ENCODE data around the gene ZBTB3. TPM values are rescaled to one million over a fixed set of nuclear protein-coding genes. Genes with fewer than 3 reads are reported as not detected.

Gene ZBTB3
- total and polyA plus RNA-seq, 2 of the 13 experiments (the other 11 are each of a cell fraction or from before 2014, with no cell fraction given), result 3.4 to 5.2 TPM

DNA sequence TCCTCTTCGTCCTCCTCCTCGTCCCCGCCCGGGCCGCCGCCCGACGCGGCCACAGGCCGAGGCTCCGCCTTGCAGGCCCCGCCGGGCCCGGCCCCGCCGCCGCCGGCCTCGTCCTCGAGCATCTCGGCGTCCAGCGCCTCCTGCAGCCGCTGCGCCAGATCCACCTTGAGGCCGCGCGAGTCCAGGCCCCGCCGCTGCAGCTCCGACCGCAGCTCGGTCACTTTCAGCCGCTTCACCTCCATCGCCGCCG lies 27.1 kb downstream of the ZBTB3 start (continued):
- no peak for TF ChIP-seq SMC3 (IDR thresholded peaks at IDR 0.05; ENCODE audit: low read length)
- no peak for TF ChIP-seq U2AF2 (IDR thresholded peaks at IDR 0.05; ENCODE audit: low read depth, low read length)
- TF ChIP-seq YY1 (IDR thresholded peaks at IDR 0.05; ENCODE audit: insufficient read depth, insufficient replicate concordance, low read depth, low read length), result peak; percentile 31
- TF ChIP-seq ZNF224 (CRISPR knock-in tag; IDR thresholded peaks at IDR 0.05), result 0 out of 2 replicates have a peak, but pooled peaks have one; percentile 69

GRCh38 chr11:62726156-62726914 lies 27.6 kb downstream of the ZBTB3 start:
- peaks cover 2 to 34% of the 10 kb centered on the region in 2 experiments for H3K36me3 ChIP-seq (replicated peaks in 1 of 2; ENCODE audit: control insufficient read depth in 1 of 2, insufficient read depth in 2 of 2, low read length in 2 of 2)
- in situ Hi-C loops (cut with HindIII; ENCODE audit: extremely low pct_ligation_motif_present, low pct_unique_long_range_greater_than_20kb) (no loop called here), intact Hi-C loops (cut with micrococcal nuclease; ENCODE audit: unreplicated experiment) (loop anchor here (5.0 kb wide), 1 partner anchor 116 kb away; no protein-coding TSS in a partner anchor)
- H3K4me1 ChIP-seq (ENCODE audit: insufficient read depth, low read length), result peaks cover 54% of the 10 kb centered on the region
- peaks cover 30% of the 10 kb centered on the region for H4K20me1 ChIP-seq (ENCODE audit: insufficient read depth, low read length)
- no peak for DNase-seq (ENCODE audit: low spot score)
- peak overlapping the region; percentile 85 to 94 (median 91) for H3K4me3 ChIP-seq (replicated peaks in 1 of 3; ENCODE audit: insufficient read depth in 1 of 3, low read depth in 2 of 3, low read length in 3 of 3)
- ChIA-PET CTCF (ENCODE audit: low intra/inter-chr PET ratio, low total read pairs) (no interaction called here), POLR2A (interaction anchor here (0.6 to 5.7 kb wide), 24 partner anchors 11 to 324 kb away, joined by 3 to 129 read pairs (median 10); partner anchors contain the start of genes B3GAT3, BSCL2, C11orf98 and CSKMT)
- peak overlapping the region; percentile 99 for H3K27ac ChIP-seq (ENCODE audit: extremely low read length, insufficient read depth, low read length)
- no peaks in the 10 kb centered on the region for H3K9me3 ChIP-seq (ENCODE audit: low read length)
- H2AFZ ChIP-seq (ENCODE audit: low read length), result no peak overlapping the region
- peaks cover 0 to 3% of the 10 kb centered on the region in 2 experiments; a peak in 1 of 5 replicates for H3K27me3 ChIP-seq (ENCODE audit: control insufficient read depth in 1 of 2, insufficient read depth in 2 of 2, low read length in 2 of 2)
- H3K79me2 ChIP-seq (ENCODE audit: insufficient read depth, low read length), result peaks cover 73% of the 10 kb centered on the region
- no peak for FAIRE-seq
- no TSS peak for BruUV-seq (replicated peaks)
- peak overlapping the region; percentile 85 for H3K4me2 ChIP-seq (ENCODE audit: low read depth, low read length)
- peak overlapping the region; percentile 95 for H3K9ac ChIP-seq (ENCODE audit: insufficient read depth, low read depth, low read length)
- 2% methylated on average over 19 of the region's 51 CpGs for WGBS (ENCODE audit: low lambda C conversion rate)
- ATAC-seq, result no peak
- no peak for TF ChIP-seq CBX5 (CRISPR knock-in tag; IDR thresholded peaks at IDR 0.05; ENCODE audit: borderline replicate concordance)
- no peak for TF ChIP-seq ZMYM4 (CRISPR knock-in tag; IDR thresholded peaks at IDR 0.05)
- TF ChIP-seq ZSCAN30 (CRISPR knock-in tag; IDR thresholded peaks at IDR 0.05), result no peak
- no peak for TF ChIP-seq ZNF782 (CRISPR knock-in tag; IDR thresholded peaks at IDR 0.05; ENCODE audit: borderline replicate concordance)
- TF ChIP-seq ZMAT3 (CRISPR knock-in tag; conservative IDR thresholded peaks at IDR 0.05), result peak; percentile 56; the same call in 1 of the 2 replicates
- 0 out of 2 replicates have a peak, but pooled peaks have one; percentile 49 for TF ChIP-seq CAMTA2 (CRISPR knock-in tag; IDR thresholded peaks at IDR 0.05; ENCODE audit: borderline replicate concordance)
- peak; percentile 61; the same call in 1 of the 2 replicates for TF ChIP-seq ZNF747 (CRISPR knock-in tag; IDR thresholded peaks at IDR 0.05; ENCODE audit: borderline replicate concordance)
- no peak for TF ChIP-seq BORCS8-MEF2B (CRISPR knock-in tag; IDR thresholded peaks at IDR 0.05)
- TF ChIP-seq, protein P1, sequence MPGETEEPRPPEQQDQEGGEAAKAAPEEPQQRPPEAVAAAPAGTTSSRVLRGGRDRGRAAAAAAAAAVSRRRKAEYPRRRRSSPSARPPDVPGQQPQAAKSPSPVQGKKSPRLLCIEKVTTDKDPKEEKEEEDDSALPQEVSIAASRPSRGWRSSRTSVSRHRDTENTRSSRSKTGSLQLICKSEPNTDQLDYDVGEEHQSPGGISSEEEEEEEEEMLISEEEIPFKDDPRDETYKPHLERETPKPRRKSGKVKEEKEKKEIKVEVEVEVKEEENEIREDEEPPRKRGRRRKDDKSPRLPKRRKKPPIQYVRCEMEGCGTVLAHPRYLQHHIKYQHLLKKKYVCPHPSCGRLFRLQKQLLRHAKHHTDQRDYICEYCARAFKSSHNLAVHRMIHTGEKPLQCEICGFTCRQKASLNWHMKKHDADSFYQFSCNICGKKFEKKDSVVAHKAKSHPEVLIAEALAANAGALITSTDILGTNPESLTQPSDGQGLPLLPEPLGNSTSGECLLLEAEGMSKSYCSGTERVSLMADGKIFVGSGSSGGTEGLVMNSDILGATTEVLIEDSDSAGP (CRISPR knock-in tag; IDR thresholded peaks at IDR 0.05; ENCODE audit: borderline replicate concordance), result 0 out of 2 replicates have a peak, but pooled peaks have one; percentile 3
- TF ChIP-seq RXRA (CRISPR knock-in tag; IDR thresholded peaks at IDR 0.05), result 0 out of 2 replicates have a peak, but pooled peaks have one; percentile 38
- TF ChIP-seq NR1H2 (CRISPR knock-in tag; IDR thresholded peaks at IDR 0.05; ENCODE audit: borderline replicate concordance, low read depth), result 0 out of 2 replicates have a peak, but pooled peaks have one; percentile 19
- TF ChIP-seq, protein P2, sequence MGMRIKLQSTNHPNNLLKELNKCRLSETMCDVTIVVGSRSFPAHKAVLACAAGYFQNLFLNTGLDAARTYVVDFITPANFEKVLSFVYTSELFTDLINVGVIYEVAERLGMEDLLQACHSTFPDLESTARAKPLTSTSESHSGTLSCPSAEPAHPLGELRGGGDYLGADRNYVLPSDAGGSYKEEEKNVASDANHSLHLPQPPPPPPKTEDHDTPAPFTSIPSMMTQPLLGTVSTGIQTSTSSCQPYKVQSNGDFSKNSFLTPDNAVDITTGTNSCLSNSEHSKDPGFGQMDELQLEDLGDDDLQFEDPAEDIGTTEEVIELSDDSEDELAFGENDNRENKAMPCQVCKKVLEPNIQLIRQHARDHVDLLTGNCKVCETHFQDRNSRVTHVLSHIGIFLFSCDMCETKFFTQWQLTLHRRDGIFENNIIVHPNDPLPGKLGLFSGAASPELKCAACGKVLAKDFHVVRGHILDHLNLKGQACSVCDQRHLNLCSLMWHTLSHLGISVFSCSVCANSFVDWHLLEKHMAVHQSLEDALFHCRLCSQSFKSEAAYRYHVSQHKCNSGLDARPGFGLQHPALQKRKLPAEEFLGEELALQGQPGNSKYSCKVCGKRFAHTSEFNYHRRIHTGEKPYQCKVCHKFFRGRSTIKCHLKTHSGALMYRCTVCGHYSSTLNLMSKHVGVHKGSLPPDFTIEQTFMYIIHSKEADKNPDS (CRISPR knock-in tag; IDR thresholded peaks at IDR 0.05), result no peak
- no peak for TF ChIP-seq MBD4 (IDR thresholded peaks at IDR 0.05; ENCODE audit: borderline replicate concordance, low read length)
- TF ChIP-seq, protein P3, sequence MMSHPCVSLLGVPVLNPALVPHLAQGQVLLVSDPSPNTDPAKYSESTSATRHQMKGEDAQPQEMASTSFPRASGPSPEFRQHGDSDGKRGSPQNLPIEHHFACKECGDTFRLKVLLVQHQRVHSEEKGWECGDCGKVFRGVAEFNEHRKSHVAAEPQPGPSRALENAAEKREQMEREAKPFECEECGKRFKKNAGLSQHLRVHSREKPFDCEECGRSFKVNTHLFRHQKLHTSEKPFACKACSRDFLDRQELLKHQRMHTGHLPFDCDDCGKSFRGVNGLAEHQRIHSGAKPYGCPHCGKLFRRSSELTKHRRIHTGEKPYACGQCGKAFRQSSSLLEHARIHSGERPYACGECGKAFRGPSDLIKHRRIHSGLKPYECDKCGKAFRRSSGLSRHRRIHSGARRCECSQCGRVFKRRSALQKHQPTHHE (CRISPR knock-in tag; IDR thresholded peaks at IDR 0.05; ENCODE audit: borderline replicate concordance), result peak; percentile 72; the same call in 1 of the 2 replicates
